H7 (cell line): ENCODE data around the gene PODXL. TPM values are rescaled to one million over a fixed set of nuclear protein-coding genes. Genes with fewer than 3 reads are reported as not detected.
A peak's percentile ranks its signal among the peaks of the same experiment; 100 is the strongest.
"Not testable (repeated sequence)": the region's sequence is repeated elsewhere in the genome, so short reads cannot be mapped to it uniquely, and the experiment has no call there.

Experiments used
- DNase-seq: peaks from one replicate; pipeline ENCODE4 v3.0.0; 2012
- H3K27me3 ChIP-seq: 2 replicates; pipeline ENCODE4 v1.6.0; 2011; ENCODE audit warnings: mild to moderate bottlenecking, low read length; ENCODE audit not compliant: control insufficient read depth, insufficient read depth
- H3K36me3 ChIP-seq: replicated peaks from 2 replicates; pipeline ENCODE4 v1.5.1; 2011; ENCODE audit warnings: low read length; ENCODE audit not compliant: control insufficient read depth, insufficient read depth
- H3K4me3 ChIP-seq: 2 replicates; pipeline ENCODE4 v1.5.1; 2011; ENCODE audit warnings: low read depth, mild to moderate bottlenecking, control low read depth, low read length, moderate library complexity; ENCODE audit not compliant: insufficient read depth
- total RNA-seq: library from RNA; depleted of rRNA; stranded (reverse); fragments of >200 nt; shearing (Covaris generic); gene quantifications from 2 replicates; pipeline ENCODE4 v1.2.3, GENCODE V29; 2014

Gene PODXL
- total RNA-seq, 1 experiment from 2014 or later: 254 TPM

DNA sequence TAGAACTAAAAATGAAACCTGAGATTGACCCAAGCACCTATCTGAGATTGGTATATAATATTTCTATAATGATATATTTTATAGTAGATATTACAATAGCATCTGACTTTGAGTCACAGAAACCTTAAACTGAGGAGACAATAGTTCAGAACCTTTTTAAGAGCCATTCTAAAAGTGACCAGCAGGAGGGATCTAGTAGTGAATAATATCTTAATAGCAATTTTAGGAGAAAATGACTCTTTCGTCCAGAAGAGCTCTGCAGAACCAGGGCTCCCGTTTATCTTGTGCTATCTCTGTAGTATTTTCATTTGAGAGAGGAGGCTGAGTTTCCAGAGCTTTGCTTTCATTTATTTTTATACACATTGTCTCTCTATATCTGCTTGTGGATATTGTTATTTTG lies 68.1 kb downstream of the PODXL start:
- DNase-seq: no peak
- Histone ChIP-seq H3K4me3 (no peak overlapping the region), H3K36me3 (no peaks in the 10 kb centered on the region; the same call in 1 of the 2 replicates), H3K27me3 (no peaks in the 10 kb centered on the region)

GRCh38 chr7:131487217-131487616 lies 69.2 kb downstream of the PODXL start:
- no peak overlapping the region for H3K4me3 ChIP-seq
- DNase-seq: no peak
- H3K36me3 ChIP-seq: no peaks in the 10 kb centered on the region; the same call in 1 of the 2 replicates
- H3K27me3 ChIP-seq: no peaks in the 10 kb centered on the region

GRCh38 chr7:131486346-131486745 lies 70.1 kb downstream of the PODXL start:
- Histone ChIP-seq H3K27me3 (no peaks in the 10 kb centered on the region), H3K4me3 (no peak overlapping the region), H3K36me3 (no peaks in the 10 kb centered on the region; the same call in none of the 2 replicates)
- DNase-seq: no peak

DNA sequence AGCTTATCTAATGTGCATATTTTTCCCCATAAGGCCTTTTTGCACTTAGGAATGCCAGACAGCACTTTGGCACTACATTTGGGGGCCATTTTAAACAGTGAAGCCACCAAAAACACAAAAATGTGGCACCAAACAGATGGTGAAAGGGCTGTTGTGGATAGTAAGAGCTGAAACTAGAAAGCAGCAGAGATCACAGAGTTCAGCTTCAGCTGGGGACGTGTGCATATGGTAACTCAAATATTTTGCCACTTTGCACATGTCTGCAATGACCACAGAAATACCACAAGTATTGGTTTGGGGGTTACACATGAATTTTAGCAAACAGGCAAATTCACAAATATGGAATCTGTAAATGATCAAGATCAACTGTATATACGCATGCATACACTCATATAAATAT lies 72.8 kb downstream of the PODXL start:
- DNase-seq: no peak
- Histone ChIP-seq H3K27me3 (no peaks in the 10 kb centered on the region), H3K36me3 (no peaks in the 10 kb centered on the region; the same call in none of the 2 replicates), H3K4me3 (no peak overlapping the region)

DNA sequence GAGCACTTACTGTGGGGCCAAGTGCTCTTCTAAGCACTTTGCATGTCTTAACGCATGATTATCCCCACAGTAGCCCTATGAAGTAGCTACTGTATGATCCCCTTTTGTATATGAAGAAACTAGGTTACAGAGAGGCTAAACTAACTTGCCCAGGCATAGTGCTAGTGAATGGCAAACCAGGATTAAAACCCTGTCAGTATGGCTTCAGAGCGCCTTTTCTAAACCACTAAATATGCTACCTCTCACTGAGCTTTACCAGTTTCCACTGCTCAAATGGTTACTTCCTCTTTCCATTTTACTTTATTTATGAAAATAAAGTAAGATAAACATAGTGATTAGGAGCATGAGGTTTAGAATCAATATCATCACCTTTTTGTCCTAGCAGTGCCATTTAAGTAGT lies 73.6 kb downstream of the PODXL start:
- Histone ChIP-seq H3K36me3 (no peaks in the 10 kb centered on the region; the same call in none of the 2 replicates), H3K4me3 (no peak overlapping the region), H3K27me3 (no peaks in the 10 kb centered on the region)
- no peak for DNase-seq

DNA sequence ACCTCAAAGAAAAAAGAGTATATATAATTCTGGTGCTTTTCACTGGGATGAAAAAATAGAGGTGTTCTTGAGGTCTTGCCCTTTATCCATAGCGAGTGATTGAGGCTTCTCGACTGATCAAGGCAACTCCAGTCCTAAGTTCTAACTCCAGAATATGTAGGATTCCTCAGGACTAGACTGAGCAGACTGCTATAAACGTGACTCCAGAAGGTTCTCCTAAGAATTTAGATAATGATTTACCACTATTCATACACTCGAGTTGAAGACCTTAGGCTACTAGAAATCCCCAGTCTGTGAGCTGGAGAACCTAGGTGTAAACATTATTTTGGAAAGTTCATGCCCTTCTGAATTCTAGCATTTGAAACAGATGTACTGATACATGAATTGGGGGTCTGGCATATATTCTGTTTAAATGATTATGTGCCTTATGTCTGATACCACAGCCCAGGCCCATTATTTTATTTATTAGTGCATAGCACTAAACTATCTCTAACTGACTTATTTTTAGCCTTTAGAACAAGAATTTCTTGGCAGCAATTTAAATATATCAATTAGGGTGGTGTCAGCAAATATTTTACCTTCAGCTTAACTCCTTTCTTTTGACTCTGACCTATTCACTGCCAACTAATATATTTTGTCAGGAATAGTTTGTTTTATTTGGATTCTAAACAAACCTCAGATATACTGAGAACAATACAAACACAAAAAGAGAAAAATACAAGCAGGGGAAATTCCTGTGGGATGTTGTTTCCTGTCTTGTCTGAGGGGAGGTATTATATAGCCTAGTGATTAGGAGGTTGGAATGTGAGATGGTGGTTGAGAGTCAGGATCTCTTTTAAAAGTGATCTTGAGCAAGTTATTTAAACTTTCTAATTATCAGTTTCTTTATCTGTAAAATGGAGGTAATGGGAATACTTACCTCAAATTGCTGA lies 75.8 kb downstream of the PODXL start:
- H3K4me3 ChIP-seq: no peak overlapping the region

DNA sequence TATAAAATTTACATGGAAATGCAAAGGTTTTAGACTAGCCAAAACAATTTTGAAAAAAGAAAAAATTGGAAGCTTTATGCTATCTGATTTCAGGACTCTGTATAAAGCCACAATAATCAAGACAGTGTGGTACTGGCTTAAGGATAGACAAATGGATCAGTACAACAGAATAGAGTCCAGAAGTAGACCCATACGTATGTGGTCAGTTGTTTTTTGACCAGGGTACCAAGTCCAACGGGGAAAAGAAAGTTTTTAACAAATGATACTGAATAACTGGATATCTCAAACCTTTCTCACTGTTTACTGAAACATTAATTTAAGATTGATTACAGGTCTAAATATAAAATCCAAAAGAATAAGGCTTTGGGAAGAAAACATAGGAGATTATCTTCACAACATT lies 79.7 kb downstream of the PODXL start:
- Histone ChIP-seq H3K4me3 (no peak overlapping the region), H3K27me3 (no peaks in the 10 kb centered on the region), H3K36me3 (peaks cover 2% of the 10 kb centered on the region; the same call in 1 of the 2 replicates)
- DNase-seq: no peak

More for the DNA sequence above, 75.8 kb downstream of the PODXL start:
- no peak for DNase-seq
- Histone ChIP-seq H3K27me3 (no peaks in the 10 kb centered on the region), H3K36me3 (no peaks in the 10 kb centered on the region; the same call in none of the 2 replicates)

- Histone ChIP-seq H3K27me3 (no peaks in the 10 kb centered on the region), H3K4me3 (no peak overlapping the region), H3K36me3 (peaks cover 4% of the 10 kb centered on the region)
- DNase-seq: peak; percentile 23
Observed at GRCh38 chr7:131471250-131472004, 85.0 kb downstream of the PODXL start.

- H3K36me3 ChIP-seq: peaks cover 10% of the 10 kb centered on the region
- no peaks in the 10 kb centered on the region for H3K27me3 ChIP-seq
- H3K4me3 ChIP-seq: no peak overlapping the region
- no peak for DNase-seq
Observed at GRCh38 chr7:131467788-131468187, 88.6 kb downstream of the PODXL start.

DNA sequence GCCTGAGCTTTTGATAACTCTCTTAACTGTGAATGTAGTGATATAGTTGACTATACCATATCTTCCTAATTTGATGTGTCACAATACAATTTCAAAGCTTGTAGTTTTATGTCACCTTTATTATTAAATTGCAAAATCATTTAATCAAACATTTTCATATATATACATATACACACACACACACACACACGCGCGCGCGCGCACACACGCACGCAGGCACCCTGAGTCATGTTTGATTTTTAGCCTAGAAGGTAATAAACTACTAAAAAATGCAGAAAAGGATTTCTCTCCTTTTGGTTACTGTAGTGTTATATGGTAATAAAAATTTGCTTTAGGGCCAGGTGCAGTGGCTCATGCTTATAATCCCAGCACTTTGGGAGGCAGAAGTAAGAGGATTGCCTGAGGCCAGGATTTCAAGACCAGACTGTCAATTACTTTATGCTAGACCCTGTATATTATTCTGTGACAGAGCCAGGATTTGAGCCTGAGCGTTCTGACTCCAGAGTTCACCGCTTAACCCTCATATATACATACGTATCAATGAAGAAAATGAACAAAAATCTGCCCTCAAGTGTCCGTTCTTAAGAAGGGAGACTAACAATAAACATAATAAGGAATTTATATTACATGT lies 89.6 kb downstream of the PODXL start:
- no peaks in the 10 kb centered on the region for H3K27me3 ChIP-seq
- H3K4me3 ChIP-seq: no peak overlapping the region
- peaks cover 10% of the 10 kb centered on the region for H3K36me3 ChIP-seq
- no peak for DNase-seq

DNA sequence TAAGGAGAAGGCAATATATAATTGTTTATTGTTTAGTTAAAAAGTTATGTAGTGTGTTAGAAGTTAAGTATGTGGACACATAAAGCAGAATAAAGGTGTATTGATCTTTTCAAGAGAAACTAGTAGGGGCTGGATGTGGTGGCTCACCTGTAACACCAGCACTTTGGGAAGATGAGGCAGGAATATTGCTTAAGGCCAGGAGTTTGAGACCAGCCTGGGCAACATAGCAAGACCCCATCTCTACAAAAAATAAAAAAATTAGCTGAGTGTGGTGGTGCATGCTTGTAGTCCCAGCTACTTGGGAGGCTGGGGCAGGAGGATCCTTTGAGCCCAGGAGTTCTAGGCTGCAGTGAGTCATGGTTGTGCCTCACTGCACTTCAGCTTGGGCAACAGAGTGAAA lies 93.7 kb downstream of the PODXL start:
- not testable (repeated sequence) for H3K36me3 ChIP-seq, H3K4me3 ChIP-seq

DNA sequence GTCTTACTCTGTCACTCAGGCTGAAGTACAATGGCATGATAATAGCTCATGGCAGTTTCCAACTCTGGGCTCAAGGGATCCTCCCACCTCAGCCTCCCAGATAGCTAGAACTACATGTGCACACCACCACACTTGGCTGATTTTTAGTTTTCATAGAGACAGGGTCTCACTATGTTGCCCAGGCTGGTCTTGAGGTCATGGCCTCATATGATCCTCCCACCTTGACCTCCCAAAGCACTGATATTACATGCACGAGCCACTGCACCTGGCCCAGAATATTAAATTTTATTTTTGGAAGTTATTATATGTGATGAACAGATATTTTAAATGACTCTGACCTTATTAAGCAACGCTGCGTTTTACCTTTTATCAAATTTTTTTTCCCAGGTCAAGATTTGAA lies 94.4 kb downstream of the PODXL start:
- H3K36me3 ChIP-seq: peaks cover 8% of the 10 kb centered on the region
- H3K4me3 ChIP-seq: no peak overlapping the region
- H3K27me3 ChIP-seq: no peaks in the 10 kb centered on the region
- DNase-seq: no peak

More for the DNA sequence above, 93.7 kb downstream of the PODXL start:
- H3K27me3 ChIP-seq, DNase-seq: not testable (repeated sequence)

- DNase-seq: no peak
- H3K4me3 ChIP-seq: no peak overlapping the region
- peaks cover 4% of the 10 kb centered on the region for H3K36me3 ChIP-seq
- H3K27me3 ChIP-seq: no peaks in the 10 kb centered on the region
Observed at GRCh38 chr7:131459256-131459655, 97.2 kb downstream of the PODXL start.

DNA sequence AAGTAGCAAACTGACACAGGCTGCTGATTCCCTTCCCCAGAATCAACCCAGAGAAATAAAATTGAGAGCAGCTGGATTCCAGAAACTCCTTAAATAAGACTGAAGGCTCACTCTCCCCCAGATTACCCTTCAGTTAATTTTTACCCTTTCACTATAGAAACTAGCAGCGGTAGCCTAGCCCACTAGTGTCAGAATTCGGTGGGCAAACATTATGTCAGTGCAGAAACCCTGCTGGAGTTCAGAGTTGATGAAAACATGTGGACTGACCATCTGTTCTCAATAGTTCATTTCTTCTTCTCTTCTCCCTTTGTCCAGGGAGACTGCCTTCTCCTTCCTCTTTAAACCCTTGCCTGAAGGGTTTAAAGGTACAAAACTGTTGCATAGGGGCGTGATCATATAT lies 100.1 kb downstream of the PODXL start:
- H3K27me3 ChIP-seq: no peaks in the 10 kb centered on the region
- H3K36me3 ChIP-seq: no peaks in the 10 kb centered on the region
- no peak overlapping the region for H3K4me3 ChIP-seq
- DNase-seq: no peak
